Left lung (tissue), 10 donors: ENCODE results near the gene FGGY. TPM values are rescaled to one million over a fixed set of nuclear protein-coding genes. Genes with fewer than 3 reads are reported as not detected.

Experiments
- ATAC-seq: fragments of 200-7000 bp; cut with Tn5 transposase; one replicate; pipeline ENCODE4 v1.9.1; 2020; ENCODE audit warnings: moderate library complexity
- DNase-seq, 4 donors: peaks; one replicate each; pipeline ENCODE4 v3.0.0-alpha.2; 2013 to 2020
- H3K27ac ChIP-seq, 2 donors: fragments of 200-600 bp; sonication (generic) in 1 of 2; one replicate each; pipeline versions ENCODE4 v1.5.0 to v1.8.0; 2020 to 2021
- H3K27me3 ChIP-seq, 2 donors: fragments of 200-600 bp; sonication (generic) in 1 of 2; one replicate each; pipeline versions ENCODE4 v1.5.0 to v1.8.0; 2020 to 2021
- H3K36me3 ChIP-seq, 2 donors: fragments of 200-600 bp; sonication (generic) in 1 of 2; one replicate each; pipeline versions ENCODE4 v1.5.0 to v1.8.0; 2020 to 2021
- H3K4me1 ChIP-seq, 2 donors: fragments of 200-600 bp; one replicate each; pipeline ENCODE4 v1.8.0; 2021
- H3K4me3 ChIP-seq, 2 donors: fragments of 200-600 bp; sonication (generic) in 1 of 2; one replicate each; pipeline versions ENCODE4 v1.5.0 to v1.8.0; 2020 to 2021; ENCODE audit warnings: mild to moderate bottlenecking in 1 of 2
- H3K9me3 ChIP-seq, 2 donors: fragments of 200-600 bp; sonication (generic) in 1 of 2; one replicate each; pipeline versions ENCODE4 v1.5.0 to v1.8.0; 2020 to 2021
- intact Hi-C, 2 donors: fragments of 100-400 bp; cut with DNase I; formaldehyde crosslinking; loops; one replicate each; pipeline versions ENCODE4 v1.11.2 to v1.14.2; 2022
- polyA plus RNA-seq, 6 donors: library from polyadenylated mRNA; unstranded; fragments of 120-200 nt; gene quantifications; one replicate each; pipeline ENCODE4 v1.2.1, GENCODE V29; 2013; ENCODE audit not compliant: insufficient read length in 6 of 6
- total RNA-seq, 2 donors: library from RNA; stranded (reverse); fragmentation: NEBNext Ultra II Directional; extraction: Animal tissue kit (Norgen Biotek cat#: 25700); gene quantifications; one replicate each; pipeline ENCODE4 v1.2.1, GENCODE V29; 2021
- TF ChIP-seq, protein P1 (sequence below), 2 donors: fragments of 200-600 bp; sonication (generic) in 1 of 2; IDR thresholded peaks; one replicate each; pipeline versions ENCODE4 v1.5.0 to v1.8.0; 2021; ENCODE audit warnings: antibody characterized with exemption in 2 of 2
- donor health status: DM: no; HTN: yes; CAD: no.
- donor health status: DM: no; HTN: no; CAD: no.

Gene FGGY
- total and polyA plus RNA-seq, 8 donors, result 13.5 to 22.7 (median 18.4) TPM

- Histone ChIP-seq H3K9me3 (no peaks in the 10 kb centered on the region), H3K36me3 (no peaks in the 10 kb centered on the region), H3K4me3 (peak overlapping the region in 1 of 2 donors; percentile 4), H3K27ac (peak overlapping the region in 1 of 2 donors; percentile 86), H3K27me3 (no peaks in the 10 kb centered on the region), H3K4me1 (peaks cover 10 to 52% of the 10 kb centered on the region in 2 donors)
- intact Hi-C loops, result loop anchor here in 1 of 2 donors (10.0 kb wide), 1 partner anchor 532 kb away; no protein-coding TSS in a partner anchor
- DNase-seq, result no peak
- TF ChIP-seq, protein P1, sequence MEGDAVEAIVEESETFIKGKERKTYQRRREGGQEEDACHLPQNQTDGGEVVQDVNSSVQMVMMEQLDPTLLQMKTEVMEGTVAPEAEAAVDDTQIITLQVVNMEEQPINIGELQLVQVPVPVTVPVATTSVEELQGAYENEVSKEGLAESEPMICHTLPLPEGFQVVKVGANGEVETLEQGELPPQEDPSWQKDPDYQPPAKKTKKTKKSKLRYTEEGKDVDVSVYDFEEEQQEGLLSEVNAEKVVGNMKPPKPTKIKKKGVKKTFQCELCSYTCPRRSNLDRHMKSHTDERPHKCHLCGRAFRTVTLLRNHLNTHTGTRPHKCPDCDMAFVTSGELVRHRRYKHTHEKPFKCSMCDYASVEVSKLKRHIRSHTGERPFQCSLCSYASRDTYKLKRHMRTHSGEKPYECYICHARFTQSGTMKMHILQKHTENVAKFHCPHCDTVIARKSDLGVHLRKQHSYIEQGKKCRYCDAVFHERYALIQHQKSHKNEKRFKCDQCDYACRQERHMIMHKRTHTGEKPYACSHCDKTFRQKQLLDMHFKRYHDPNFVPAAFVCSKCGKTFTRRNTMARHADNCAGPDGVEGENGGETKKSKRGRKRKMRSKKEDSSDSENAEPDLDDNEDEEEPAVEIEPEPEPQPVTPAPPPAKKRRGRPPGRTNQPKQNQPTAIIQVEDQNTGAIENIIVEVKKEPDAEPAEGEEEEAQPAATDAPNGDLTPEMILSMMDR (IDR thresholded peaks at IDR 0.05), result no peak
- peak; percentile 34 for ATAC-seq
These were observed 399.7 kb downstream of the FGGY start for GRCh38 chr1:59696421-59697115.

DNA sequence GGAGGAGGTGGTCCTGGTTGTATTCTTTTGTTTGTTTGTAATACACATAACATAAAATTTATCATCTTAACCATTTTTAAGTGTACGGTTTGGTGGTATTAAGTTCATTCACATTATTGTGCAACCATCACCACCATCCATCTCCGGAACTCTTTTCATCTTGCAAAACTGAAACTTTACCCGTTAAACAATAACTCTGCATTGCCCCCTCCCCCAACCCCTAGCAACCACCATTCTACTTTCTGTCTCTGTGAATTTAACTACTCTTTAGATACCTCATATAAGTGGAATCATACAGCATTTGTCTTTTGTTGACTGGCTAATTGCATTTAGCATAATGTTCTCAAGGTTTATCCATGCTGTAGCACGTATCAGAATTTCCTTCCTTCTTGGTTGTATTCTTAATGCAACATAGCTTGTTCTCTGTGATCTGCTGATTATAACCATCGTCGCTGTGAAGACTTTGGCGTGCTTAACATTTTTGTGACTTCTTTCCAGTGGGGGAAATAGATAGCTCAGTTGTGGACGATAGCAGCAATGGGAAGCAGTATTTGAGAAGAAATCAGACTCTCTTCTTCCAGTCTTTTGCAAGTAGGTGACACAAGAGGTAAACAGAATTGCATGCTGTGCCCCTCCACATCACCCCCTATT lies 400.4 kb downstream of the FGGY start:
- H3K4me3 ChIP-seq, result peak overlapping the region in 1 of 2 donors; percentile 4
- no peaks in the 10 kb centered on the region for H3K9me3 ChIP-seq
- H3K27me3 ChIP-seq, result no peaks in the 10 kb centered on the region
- DNase-seq (no peak), ATAC-seq (peak; percentile 15)
- no peaks in the 10 kb centered on the region for H3K36me3 ChIP-seq
- H3K27ac ChIP-seq, result peak overlapping the region; percentile 33 to 86
- TF ChIP-seq, protein P1 (IDR thresholded peaks at IDR 0.05), result no peak
- intact Hi-C loops, result loop anchor here in 1 of 2 donors (10.0 kb wide), 1 partner anchor 532 kb away; no protein-coding TSS in a partner anchor
- peaks cover 10 to 50% of the 10 kb centered on the region in 2 donors for H3K4me1 ChIP-seq

DNA sequence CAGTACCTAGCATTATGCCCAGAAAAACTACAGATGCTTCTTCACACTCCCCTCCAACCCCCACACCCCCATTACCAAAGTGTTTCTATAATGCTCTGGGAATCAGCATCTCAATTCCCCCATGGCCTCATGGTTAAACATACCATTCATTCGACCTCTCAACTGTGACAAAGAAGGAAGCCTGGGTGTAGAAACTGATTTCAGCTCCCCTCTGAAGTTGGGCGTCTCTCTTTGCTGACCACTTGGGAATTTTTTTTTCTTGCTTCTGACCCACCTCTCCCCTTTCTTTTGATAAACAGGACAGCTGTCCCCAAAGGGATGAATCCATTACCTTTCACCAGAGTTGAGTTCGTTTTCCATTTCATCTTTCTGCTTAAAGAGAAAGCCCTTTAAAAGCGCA lies 401.5 kb downstream of the FGGY start:
- no peaks in the 10 kb centered on the region for H3K36me3 ChIP-seq
- H3K27ac ChIP-seq, result peak overlapping the region in 1 of 2 donors; percentile 86
- intact Hi-C loops, result loop anchor here in 1 of 2 donors (10.0 kb wide), 1 partner anchor 534 kb away; no protein-coding TSS in a partner anchor
- H3K4me3 ChIP-seq, result no peak overlapping the region
- no peaks in the 10 kb centered on the region for H3K27me3 ChIP-seq
- TF ChIP-seq, protein P1 (IDR thresholded peaks at IDR 0.05), result no peak
- ATAC-seq (no peak), DNase-seq (no peak)
- H3K4me1 ChIP-seq, result peaks cover 10 to 42% of the 10 kb centered on the region in 2 donors
- H3K9me3 ChIP-seq, result no peaks in the 10 kb centered on the region

- DNase-seq, result peak in 2 of 4 donors; percentile 38 to 58
- ATAC-seq, result peak; percentile 79
- no peaks in the 10 kb centered on the region for H3K27me3 ChIP-seq
- no peaks in the 10 kb centered on the region for H3K9me3 ChIP-seq
- H3K36me3 ChIP-seq, result no peaks in the 10 kb centered on the region
- H3K27ac ChIP-seq, result no peak overlapping the region
- TF ChIP-seq, protein P1 (IDR thresholded peaks at IDR 0.05), result peak; percentile 88 to 90
- no peak overlapping the region for H3K4me3 ChIP-seq
- intact Hi-C loops, result loop anchor here in 1 of 2 donors (10.0 kb wide), 1 partner anchor 535 kb away; no protein-coding TSS in a partner anchor
- peaks cover 13 to 43% of the 10 kb centered on the region in 2 donors for H3K4me1 ChIP-seq
These were observed 402.4 kb downstream of the FGGY start for GRCh38 chr1:59699227-59699847.
